ENCODE results near the gene SERAC1. TPM values are rescaled to one million over a fixed set of nuclear protein-coding genes. Genes with fewer than 3 reads are reported as not detected.

Gene SERAC1
- total RNA-seq, 1 experiment from 2014 or later: 7.6 TPM

DNA sequence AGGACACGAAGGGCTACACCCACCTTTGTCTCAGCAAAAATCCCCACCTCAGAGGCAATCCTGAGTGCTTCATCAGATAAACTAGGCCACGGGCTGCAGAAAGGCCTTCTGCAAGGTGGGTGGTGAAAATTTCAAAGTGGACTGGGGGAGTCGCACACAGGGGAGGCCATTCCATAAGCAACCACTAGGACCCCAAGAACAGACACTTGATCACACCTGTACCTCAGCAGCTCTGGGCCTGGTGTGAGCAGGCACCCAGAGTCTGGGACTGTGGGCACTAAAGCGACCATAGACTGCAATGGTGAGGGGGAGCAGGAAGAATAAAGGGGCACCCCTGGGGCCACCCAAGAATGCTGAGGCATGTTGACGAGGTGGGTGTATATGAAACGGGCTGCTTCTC, 52.6 kb downstream of the SERAC1 start:
- no peaks in the 10 kb centered on the region for H4K20me1 ChIP-seq (ENCODE audit: control insufficient read depth, insufficient read depth, insufficient read length)
- H4K5ac ChIP-seq (ENCODE audit: insufficient read length, low read depth, low read length): no peak overlapping the region
- no peak overlapping the region for H2AFZ ChIP-seq (ENCODE audit: low read length)
- H2BK120ac ChIP-seq (ENCODE audit: low read depth, low read length, poor library complexity, severe bottlenecking): no peak overlapping the region
- H3K27me3 ChIP-seq (ENCODE audit: insufficient read depth, low read length): no peaks in the 10 kb centered on the region; the same call in 1 of the 2 replicates
- H3K4me2 ChIP-seq (ENCODE audit: insufficient read depth, insufficient read length, low read length): no peak overlapping the region
- H3K14ac ChIP-seq (ENCODE audit: insufficient read depth, low read length): no peak overlapping the region
- TF ChIP-seq, protein P1, sequence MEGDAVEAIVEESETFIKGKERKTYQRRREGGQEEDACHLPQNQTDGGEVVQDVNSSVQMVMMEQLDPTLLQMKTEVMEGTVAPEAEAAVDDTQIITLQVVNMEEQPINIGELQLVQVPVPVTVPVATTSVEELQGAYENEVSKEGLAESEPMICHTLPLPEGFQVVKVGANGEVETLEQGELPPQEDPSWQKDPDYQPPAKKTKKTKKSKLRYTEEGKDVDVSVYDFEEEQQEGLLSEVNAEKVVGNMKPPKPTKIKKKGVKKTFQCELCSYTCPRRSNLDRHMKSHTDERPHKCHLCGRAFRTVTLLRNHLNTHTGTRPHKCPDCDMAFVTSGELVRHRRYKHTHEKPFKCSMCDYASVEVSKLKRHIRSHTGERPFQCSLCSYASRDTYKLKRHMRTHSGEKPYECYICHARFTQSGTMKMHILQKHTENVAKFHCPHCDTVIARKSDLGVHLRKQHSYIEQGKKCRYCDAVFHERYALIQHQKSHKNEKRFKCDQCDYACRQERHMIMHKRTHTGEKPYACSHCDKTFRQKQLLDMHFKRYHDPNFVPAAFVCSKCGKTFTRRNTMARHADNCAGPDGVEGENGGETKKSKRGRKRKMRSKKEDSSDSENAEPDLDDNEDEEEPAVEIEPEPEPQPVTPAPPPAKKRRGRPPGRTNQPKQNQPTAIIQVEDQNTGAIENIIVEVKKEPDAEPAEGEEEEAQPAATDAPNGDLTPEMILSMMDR (conservative IDR thresholded peaks at IDR 0.05): no peak; the same call in 2 of the 3 replicates
- no peaks in the 10 kb centered on the region for H3K23me2 ChIP-seq (ENCODE audit: insufficient read length, low read depth, low read length, poor library complexity, severe bottlenecking)
- no peak overlapping the region for H3K18ac ChIP-seq (ENCODE audit: insufficient read length, low read depth, low read length)
- DNase-seq: no peak
- Mint-ChIP-seq H3K4me1 (no peaks in the 10 kb centered on the region), H3K36me3 (ENCODE audit: insufficient read depth in 1 of 3, low read depth in 3 of 3) (peaks cover 0 to 6% (median 3%) of the 10 kb centered on the region in 3 experiments; a peak in 1 of 7 replicates), H3K27ac (no peak overlapping the region), H3K27me3 (ENCODE audit: low read depth) (no peaks in the 10 kb centered on the region), H3K4me3 (no peak overlapping the region), H3K9me3 (no peaks in the 10 kb centered on the region)
- no peak overlapping the region for H3K4ac ChIP-seq (ENCODE audit: low read depth, low read length)
- no peak overlapping the region for H4K8ac ChIP-seq (replicated peaks; ENCODE audit: insufficient read length, low read depth, low read length)
- no peaks in the 10 kb centered on the region for H3K79me2 ChIP-seq (ENCODE audit: insufficient read depth, low read length)
- H3K4me1 ChIP-seq (ENCODE audit: insufficient read depth, low read length): no peaks in the 10 kb centered on the region
- no peak overlapping the region for H2BK15ac ChIP-seq (ENCODE audit: low read depth, low read length)
- H2BK12ac ChIP-seq (ENCODE audit: insufficient read length, low read depth, low read length): no peak overlapping the region
- H3K27ac ChIP-seq (ENCODE audit: insufficient read length, low read depth, low read length): no peak overlapping the region
- H2BK20ac ChIP-seq (ENCODE audit: low read depth, low read length, poor library complexity, severe bottlenecking): no peak overlapping the region
- no peak overlapping the region for H3K23ac ChIP-seq (ENCODE audit: insufficient read length, low read depth, low read length)
- H3K56ac ChIP-seq (ENCODE audit: insufficient read length, low read depth, low read length): no peak overlapping the region
- no peak overlapping the region for H2AK5ac ChIP-seq (ENCODE audit: insufficient read length, low read length)
- no peaks in the 10 kb centered on the region for H3K79me1 ChIP-seq (ENCODE audit: insufficient read depth, low read depth, low read length, poor library complexity, severe bottlenecking)
- WGBS (ENCODE audit: extremely low coverage, insufficient read length, low lambda C conversion rate): no CpG with 5 or more reads among the region's 6 CpGs
- H3T11ph ChIP-seq (ENCODE audit: low read length): no peak overlapping the region
- H3K9me3 ChIP-seq (ENCODE audit: control insufficient read depth, low read depth, low read length): no peaks in the 10 kb centered on the region
- H2BK5ac ChIP-seq (ENCODE audit: insufficient read length, low read length): no peak overlapping the region
- H3K9ac ChIP-seq (ENCODE audit: extremely low read depth, insufficient read length, low read length): no peak overlapping the region
- H4K91ac ChIP-seq (ENCODE audit: insufficient read length, low read depth, low read length): no peak overlapping the region

Measured in H9 (cell line).